HepG2 (cell line): Measurements from ENCODE around the gene PTCRA. TPM values are rescaled to one million over a fixed set of nuclear protein-coding genes. Genes with fewer than 3 reads are reported as not detected.

Source experiments
- ATF4 ChIP-seq, 2 experiments: fragments of 450-650 bp in 1 of 2; sonication (generic) in 1 of 2; formaldehyde crosslinking; IDR thresholded peaks; 2 replicates each; pipeline versions ENCODE4 v1.5.0 to v1.8.0; 2020 to 2022; ENCODE audit warnings: mild to moderate bottlenecking in 1 of 2, missing genetic modification reagents in 1 of 2
- ERF ChIP-seq: IDR thresholded peaks from 2 replicates; pipeline ENCODE4 v1.6.1; 2018; ENCODE audit warnings: missing biosample characterization, missing genetic modification reagents
- GZF1 ChIP-seq: sonication (generic); formaldehyde crosslinking; IDR thresholded peaks from 2 replicates; pipeline ENCODE4 v1.5.1; 2020; ENCODE audit warnings: mild to moderate bottlenecking, missing genetic modification reagents
- KAT8 ChIP-seq: IDR thresholded peaks from 2 replicates; pipeline ENCODE4 v1.6.1; 2016; ENCODE audit warnings: missing genetic modification reagents, missing compliant biosample characterization
- SALL1 ChIP-seq: sonication (generic); formaldehyde crosslinking; IDR thresholded peaks from 2 replicates; pipeline ENCODE4 v1.8.0; 2022; ENCODE audit warnings: mild to moderate bottlenecking, missing genetic modification reagents
- UBTF ChIP-seq: sonication (generic); formaldehyde crosslinking; IDR thresholded peaks from 2 replicates; pipeline ENCODE4 v1.4.0; 2020; ENCODE audit warnings: mild to moderate bottlenecking, missing genetic modification reagents
- ZBTB33 ChIP-seq: sonication (generic); formaldehyde crosslinking; IDR thresholded peaks from 2 replicates; pipeline ENCODE4 v1.4.0; 2020; ENCODE audit warnings: missing genetic modification reagents
- ZFX ChIP-seq: sonication (generic); formaldehyde crosslinking; IDR thresholded peaks from 2 replicates; pipeline ENCODE4 v1.4.0; 2020; ENCODE audit warnings: mild to moderate bottlenecking, low read depth, missing genetic modification reagents, moderate library complexity
- polyA plus RNA-seq, 8 experiments: library from polyadenylated mRNA; depleted of rRNA in 3 of 8; stranded (reverse) in 7 of 8; unstranded in 1 of 8; fragments of >200 nt; fragmentation: Illumina TruSeq in 4 of 8; extraction: Trizol in 4 of 8; gene quantifications; 2 replicates each; pipeline versions ENCODE4 v1.2.1 to v1.2.3, GENCODE V29; 2011 to 2016; ENCODE audit warnings: low read depth in 4 of 8, missing spikeins in 1 of 8, mixed read lengths in 1 of 8; ENCODE audit not compliant: insufficient read depth in 1 of 8
- total RNA-seq, 5 experiments: library from RNA; depleted of rRNA; stranded (reverse); fragments of >200 nt; fragmentation: Illumina TruSeq; extraction: Trizol; gene quantifications; 2 replicates each; pipeline ENCODE4 v1.2.3, GENCODE V29; 2016; ENCODE audit warnings: low read depth in 1 of 5
- TF ChIP-seq, protein P1 (sequence below): IDR thresholded peaks from 2 replicates; pipeline ENCODE4 v1.6.1; 2012; ENCODE audit warnings: low read depth, low read length, improper control_type of control experiment
- TF ChIP-seq, protein P2 (sequence below): IDR thresholded peaks from 2 replicates; pipeline ENCODE4 v1.6.1; 2018; ENCODE audit warnings: missing genetic modification reagents
- TF ChIP-seq, protein P3 (sequence below): sonication (generic); formaldehyde crosslinking; IDR thresholded peaks from 2 replicates; pipeline ENCODE4 v1.5.1; 2020; ENCODE audit warnings: mild to moderate bottlenecking, missing genetic modification reagents, borderline replicate concordance

PTCRA gene
- total and polyA plus RNA-seq, 2 of the 13 experiments (the other 11 are each of a cell fraction or from before 2014, with no cell fraction given), result not detected

GRCh38 chr6:42901538-42901957 is 14.3 kb upstream of the PTCRA start (continued):
- TF ChIP-seq, protein P1, sequence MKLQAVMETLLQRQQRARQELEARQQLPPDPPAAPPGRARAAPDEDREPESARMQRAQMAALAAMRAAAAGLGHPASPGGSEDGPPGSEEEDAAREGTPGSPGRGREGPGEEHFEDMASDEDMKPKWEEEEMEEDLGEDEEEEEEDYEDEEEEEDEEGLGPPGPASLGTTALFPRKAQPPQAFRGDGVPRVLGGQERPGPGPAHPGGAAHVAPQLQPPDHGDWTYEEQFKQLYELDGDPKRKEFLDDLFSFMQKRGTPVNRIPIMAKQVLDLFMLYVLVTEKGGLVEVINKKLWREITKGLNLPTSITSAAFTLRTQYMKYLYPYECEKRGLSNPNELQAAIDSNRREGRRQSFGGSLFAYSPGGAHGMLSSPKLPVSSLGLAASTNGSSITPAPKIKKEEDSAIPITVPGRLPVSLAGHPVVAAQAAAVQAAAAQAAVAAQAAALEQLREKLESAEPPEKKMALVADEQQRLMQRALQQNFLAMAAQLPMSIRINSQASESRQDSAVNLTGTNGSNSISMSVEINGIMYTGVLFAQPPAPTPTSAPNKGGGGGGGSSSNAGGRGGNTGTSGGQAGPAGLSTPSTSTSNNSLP, result peak; percentile 94
- peak; percentile 28; the same call in 1 of the 2 replicates for TF ChIP-seq UBTF (CRISPR knock-in tag)
- TF ChIP-seq SALL1 (CRISPR knock-in tag), result peak; percentile 50; the same call in 1 of the 2 replicates
- 0 out of 2 replicates have a peak, but pooled peaks have one; percentile 60 for TF ChIP-seq GZF1
- peak; percentile 49; the same call in 1 of the 2 replicates for TF ChIP-seq ZBTB33 (CRISPR knock-in tag)
- TF ChIP-seq ATF4 (CRISPR knock-in tag; IDR thresholded peaks at IDR 0.05), result 0 out of 4 replicates have a peak, but pooled peaks of 1 of the 2 experiments have one; percentile 48
- TF ChIP-seq, protein P2, sequence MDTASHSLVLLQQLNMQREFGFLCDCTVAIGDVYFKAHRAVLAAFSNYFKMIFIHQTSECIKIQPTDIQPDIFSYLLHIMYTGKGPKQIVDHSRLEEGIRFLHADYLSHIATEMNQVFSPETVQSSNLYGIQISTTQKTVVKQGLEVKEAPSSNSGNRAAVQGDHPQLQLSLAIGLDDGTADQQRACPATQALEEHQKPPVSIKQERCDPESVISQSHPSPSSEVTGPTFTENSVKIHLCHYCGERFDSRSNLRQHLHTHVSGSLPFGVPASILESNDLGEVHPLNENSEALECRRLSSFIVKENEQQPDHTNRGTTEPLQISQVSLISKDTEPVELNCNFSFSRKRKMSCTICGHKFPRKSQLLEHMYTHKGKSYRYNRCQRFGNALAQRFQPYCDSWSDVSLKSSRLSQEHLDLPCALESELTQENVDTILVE, result peak; percentile 32; the same call in 1 of the 2 replicates
- TF ChIP-seq, protein P3, sequence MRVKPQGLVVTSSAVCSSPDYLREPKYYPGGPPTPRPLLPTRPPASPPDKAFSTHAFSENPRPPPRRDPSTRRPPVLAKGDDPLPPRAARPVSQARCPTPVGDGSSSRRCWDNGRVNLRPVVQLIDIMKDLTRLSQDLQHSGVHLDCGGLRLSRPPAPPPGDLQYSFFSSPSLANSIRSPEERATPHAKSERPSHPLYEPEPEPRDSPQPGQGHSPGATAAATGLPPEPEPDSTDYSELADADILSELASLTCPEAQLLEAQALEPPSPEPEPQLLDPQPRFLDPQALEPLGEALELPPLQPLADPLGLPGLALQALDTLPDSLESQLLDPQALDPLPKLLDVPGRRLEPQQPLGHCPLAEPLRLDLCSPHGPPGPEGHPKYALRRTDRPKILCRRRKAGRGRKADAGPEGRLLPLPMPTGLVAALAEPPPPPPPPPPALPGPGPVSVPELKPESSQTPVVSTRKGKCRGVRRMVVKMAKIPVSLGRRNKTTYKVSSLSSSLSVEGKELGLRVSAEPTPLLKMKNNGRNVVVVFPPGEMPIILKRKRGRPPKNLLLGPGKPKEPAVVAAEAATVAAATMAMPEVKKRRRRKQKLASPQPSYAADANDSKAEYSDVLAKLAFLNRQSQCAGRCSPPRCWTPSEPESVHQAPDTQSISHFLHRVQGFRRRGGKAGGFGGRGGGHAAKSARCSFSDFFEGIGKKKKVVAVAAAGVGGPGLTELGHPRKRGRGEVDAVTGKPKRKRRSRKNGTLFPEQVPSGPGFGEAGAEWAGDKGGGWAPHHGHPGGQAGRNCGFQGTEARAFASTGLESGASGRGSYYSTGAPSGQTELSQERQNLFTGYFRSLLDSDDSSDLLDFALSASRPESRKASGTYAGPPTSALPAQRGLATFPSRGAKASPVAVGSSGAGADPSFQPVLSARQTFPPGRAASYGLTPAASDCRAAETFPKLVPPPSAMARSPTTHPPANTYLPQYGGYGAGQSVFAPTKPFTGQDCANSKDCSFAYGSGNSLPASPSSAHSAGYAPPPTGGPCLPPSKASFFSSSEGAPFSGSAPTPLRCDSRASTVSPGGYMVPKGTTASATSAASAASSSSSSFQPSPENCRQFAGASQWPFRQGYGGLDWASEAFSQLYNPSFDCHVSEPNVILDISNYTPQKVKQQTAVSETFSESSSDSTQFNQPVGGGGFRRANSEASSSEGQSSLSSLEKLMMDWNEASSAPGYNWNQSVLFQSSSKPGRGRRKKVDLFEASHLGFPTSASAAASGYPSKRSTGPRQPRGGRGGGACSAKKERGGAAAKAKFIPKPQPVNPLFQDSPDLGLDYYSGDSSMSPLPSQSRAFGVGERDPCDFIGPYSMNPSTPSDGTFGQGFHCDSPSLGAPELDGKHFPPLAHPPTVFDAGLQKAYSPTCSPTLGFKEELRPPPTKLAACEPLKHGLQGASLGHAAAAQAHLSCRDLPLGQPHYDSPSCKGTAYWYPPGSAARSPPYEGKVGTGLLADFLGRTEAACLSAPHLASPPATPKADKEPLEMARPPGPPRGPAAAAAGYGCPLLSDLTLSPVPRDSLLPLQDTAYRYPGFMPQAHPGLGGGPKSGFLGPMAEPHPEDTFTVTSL (CRISPR knock-in tag), result peak; percentile 41; the same call in 1 of the 2 replicates
- peak; percentile 71; the same call in 1 of the 2 replicates for TF ChIP-seq KAT8 (CRISPR knock-in tag)
- TF ChIP-seq ZFX (CRISPR knock-in tag), result peak; percentile 43; the same call in 1 of the 2 replicates
- TF ChIP-seq ERF (CRISPR knock-in tag), result peak; percentile 75; the same call in 1 of the 2 replicates
